SK-N-MC (cell line): ENCODE results near the gene PLCXD1.
"Not testable (repeated sequence)": the region's sequence is repeated elsewhere in the genome, so short reads cannot be mapped to it uniquely, and the experiment has no call there.

ENCODE experiments used
- DNase-seq: peaks from one replicate; pipeline ENCODE4 v3.0.0-alpha.2; 2011; ENCODE audit warnings: low read depth, low spot score
- H3K27ac ChIP-seq: fragments of 200-600 bp; sonication (generic); 2 replicates; pipeline ENCODE4 v1.5.1; 2016; ENCODE audit warnings: mixed run types
- H3K36me3 ChIP-seq: fragments of 200-600 bp; sonication (generic); 2 replicates; pipeline ENCODE4 v1.6.1; 2017; ENCODE audit warnings: antibody characterized with exemption, low read length, mixed read lengths; ENCODE audit not compliant: insufficient read depth
- H3K4me3 ChIP-seq: fragments of 200-600 bp; sonication (generic); 2 replicates; pipeline ENCODE4 v1.5.1; 2016
- H3K9ac ChIP-seq: fragments of 200-600 bp; sonication (generic); 2 replicates; pipeline ENCODE4 v1.8.0; 2017; ENCODE audit warnings: mixed run types, mixed read lengths; ENCODE audit not compliant: insufficient read length
- H3K9me3 ChIP-seq: fragments of 200-600 bp; sonication (generic); 2 replicates; pipeline ENCODE4 v1.6.1; 2017; ENCODE audit warnings: low read depth, mild to moderate bottlenecking, antibody characterized with exemption, low read length, moderate library complexity, mixed read lengths
- EZH2 ChIP-seq: fragments of 200-600 bp; sonication (generic); IDR thresholded peaks from one replicate; pipeline ENCODE4 v1.6.1; 2017; ENCODE audit warnings: antibody characterized with exemption
- FOXP2 ChIP-seq: optimal IDR thresholded peaks from 2 replicates; pipeline ENCODE3; 2011; ENCODE audit warnings: mild to moderate bottlenecking, moderate library complexity; ENCODE audit not compliant: insufficient read depth; ENCODE audit errors: extremely low read length, control extremely low read depth
- POLR2AphosphoS5 ChIP-seq: IDR thresholded peaks from 2 replicates; pipeline ENCODE4 v1.6.1; 2012; ENCODE audit warnings: mild to moderate bottlenecking, low read depth, low read length, borderline replicate concordance

Gene PLCXD1

GRCh38 chrX:348461-349117 lies 67.4 kb downstream of the PLCXD1 start:
- TF ChIP-seq FOXP2: no peak
- no peak for TF ChIP-seq POLR2AphosphoS5
- no peak for TF ChIP-seq EZH2
- Histone ChIP-seq H3K9ac (no peak overlapping the region), H3K4me3 (no peak overlapping the region), H3K27ac (no peak overlapping the region), H3K36me3 (no peaks in the 10 kb centered on the region; the same call in 1 of the 2 replicates), H3K9me3 (no peaks in the 10 kb centered on the region)
- DNase-seq: no peak

GRCh38 chrX:349196-349595 lies 68.0 kb downstream of the PLCXD1 start:
- H3K27ac ChIP-seq: no peak overlapping the region
- no peak overlapping the region for H3K9ac ChIP-seq
- DNase-seq: no peak
- H3K36me3 ChIP-seq: no peaks in the 10 kb centered on the region; the same call in 1 of the 2 replicates
- H3K9me3 ChIP-seq: no peaks in the 10 kb centered on the region
- no peak overlapping the region for H3K4me3 ChIP-seq
- TF ChIP-seq FOXP2 (no peak), POLR2AphosphoS5 (no peak), EZH2 (no peak)

DNA sequence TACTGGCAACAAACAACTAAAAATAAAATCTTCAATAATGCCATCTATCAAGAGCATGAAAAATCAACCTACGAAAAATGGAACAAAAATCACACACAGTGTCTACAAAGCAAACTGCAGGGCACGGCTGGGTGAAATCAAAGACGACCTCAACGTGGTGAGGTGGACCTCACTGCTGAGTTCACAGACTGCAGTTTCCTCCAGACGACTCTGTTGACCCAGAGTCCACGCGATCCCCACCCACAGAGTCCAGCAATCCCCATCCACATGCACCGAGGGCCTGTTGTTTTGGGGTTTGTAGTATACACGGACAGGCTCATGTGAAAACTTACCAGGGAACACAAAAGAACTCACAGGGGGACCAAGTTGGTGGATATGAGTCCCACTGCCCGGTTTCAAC lies 68.5 kb downstream of the PLCXD1 start:
- no peak overlapping the region for H3K27ac ChIP-seq
- H3K9ac ChIP-seq: no peak overlapping the region
- H3K9me3 ChIP-seq: no peaks in the 10 kb centered on the region
- no peak for DNase-seq
- H3K4me3 ChIP-seq: no peak overlapping the region
- H3K36me3 ChIP-seq: no peaks in the 10 kb centered on the region; the same call in 1 of the 2 replicates
- no peak for TF ChIP-seq FOXP2
- no peak for TF ChIP-seq POLR2AphosphoS5
- no peak for TF ChIP-seq EZH2

DNA sequence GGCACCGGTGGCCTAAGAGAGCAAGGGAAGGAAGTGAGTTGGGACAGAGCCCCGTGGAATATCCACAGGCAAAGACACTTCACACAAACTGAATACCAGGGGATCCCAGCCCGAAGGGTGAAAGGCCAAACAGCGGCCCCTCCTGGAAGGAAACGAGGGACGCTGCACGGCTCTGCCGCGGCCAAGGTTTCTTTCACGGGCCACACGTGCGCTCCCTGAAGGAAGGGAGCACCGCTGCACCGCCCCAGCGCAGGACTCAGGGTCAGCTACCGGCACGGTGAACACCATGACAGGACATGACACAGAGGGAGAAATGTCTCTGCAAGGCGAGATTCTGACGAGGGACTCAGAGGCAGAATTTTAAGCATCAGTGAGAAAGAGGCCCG lies 69.0 kb downstream of the PLCXD1 start:
- no peak for DNase-seq

GRCh38 chrX:350534-351323 lies 69.5 kb downstream of the PLCXD1 start:
- no peak overlapping the region for H3K9ac ChIP-seq
- H3K36me3 ChIP-seq: no peaks in the 10 kb centered on the region; the same call in 1 of the 2 replicates
- no peak overlapping the region for H3K4me3 ChIP-seq
- H3K27ac ChIP-seq: no peak overlapping the region
- no peak for DNase-seq
- no peaks in the 10 kb centered on the region for H3K9me3 ChIP-seq
- TF ChIP-seq EZH2 (no peak), FOXP2 (no peak), POLR2AphosphoS5 (no peak)

More for the DNA sequence above, 69.0 kb downstream of the PLCXD1 start:
- Histone ChIP-seq H3K4me3 (no peak overlapping the region), H3K9me3 (no peaks in the 10 kb centered on the region), H3K9ac (no peak overlapping the region), H3K36me3 (no peaks in the 10 kb centered on the region; the same call in 1 of the 2 replicates), H3K27ac (no peak overlapping the region)
- TF ChIP-seq POLR2AphosphoS5: no peak
- no peak for TF ChIP-seq FOXP2
- TF ChIP-seq EZH2: no peak

DNA sequence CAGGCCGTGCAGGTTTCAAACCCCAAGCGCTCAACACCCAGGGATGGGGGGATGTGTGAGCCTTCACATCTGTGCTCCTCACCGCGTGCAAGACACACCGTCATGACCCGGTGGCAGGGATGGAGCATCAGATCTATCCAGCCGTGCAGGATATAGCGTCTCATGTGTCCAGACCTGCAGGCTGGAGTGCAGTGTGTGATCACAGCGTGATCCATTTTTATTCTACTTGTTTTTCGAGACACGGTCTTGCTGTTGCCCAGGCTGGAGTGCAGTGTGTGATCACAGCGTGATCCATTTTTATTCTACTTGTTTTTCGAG lies 70.1 kb downstream of the PLCXD1 start:
- H3K9me3 ChIP-seq, H3K27ac ChIP-seq, H3K4me3 ChIP-seq, DNase-seq, H3K36me3 ChIP-seq, H3K9ac ChIP-seq: not testable (repeated sequence)

GRCh38 chrX:351736-352135 lies 70.6 kb downstream of the PLCXD1 start:
- Histone ChIP-seq H3K36me3 (no peaks in the 10 kb centered on the region; the same call in 1 of the 2 replicates), H3K4me3 (no peak overlapping the region), H3K9me3 (no peaks in the 10 kb centered on the region), H3K9ac (no peak overlapping the region), H3K27ac (no peak overlapping the region)
- TF ChIP-seq POLR2AphosphoS5: no peak
- no peak for TF ChIP-seq FOXP2
- no peak for TF ChIP-seq EZH2
- DNase-seq: no peak

GRCh38 chrX:352181-352580 lies 71.0 kb downstream of the PLCXD1 start:
- Histone ChIP-seq H3K9me3 (no peaks in the 10 kb centered on the region), H3K27ac (no peak overlapping the region), H3K4me3 (no peak overlapping the region), H3K36me3 (no peaks in the 10 kb centered on the region), H3K9ac (no peak overlapping the region)
- no peak for DNase-seq
- TF ChIP-seq FOXP2: no peak
- TF ChIP-seq EZH2: no peak
- no peak for TF ChIP-seq POLR2AphosphoS5

DNA sequence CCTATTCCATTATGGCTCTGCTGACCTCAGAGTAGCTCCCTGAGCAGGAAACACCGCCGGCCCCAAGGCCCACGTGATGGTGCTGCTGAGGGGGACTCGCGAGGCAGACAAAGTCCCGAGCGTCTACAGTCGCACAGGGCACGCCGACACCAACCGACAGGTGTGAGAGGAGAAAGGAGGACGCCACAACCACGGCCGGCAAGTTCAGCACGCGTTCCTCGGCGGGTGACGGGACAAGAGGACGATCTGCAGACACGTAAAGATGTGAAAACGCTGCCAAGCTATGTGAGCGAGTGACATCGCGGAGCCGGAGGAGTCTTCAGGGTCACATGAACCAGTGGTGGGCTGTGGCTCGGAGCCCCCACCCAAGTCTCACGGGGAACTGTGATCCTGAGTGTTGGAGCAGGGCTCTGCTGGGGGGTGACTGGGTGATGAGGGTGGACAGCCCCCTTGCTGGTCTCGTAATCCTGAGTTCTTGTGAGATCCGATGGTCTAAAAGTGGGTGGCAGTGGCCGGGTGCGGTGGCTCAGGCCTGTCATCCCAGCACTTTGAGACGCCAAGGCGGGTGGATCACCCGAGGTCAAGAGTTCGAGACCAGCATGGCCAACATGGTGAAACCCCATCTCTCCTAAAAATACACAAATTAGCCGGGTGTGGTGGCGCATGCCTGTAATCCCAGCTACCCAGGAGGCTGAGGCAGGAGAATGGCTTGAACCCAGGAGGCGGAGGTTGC lies 71.6 kb downstream of the PLCXD1 start:
- Histone ChIP-seq H3K4me3 (no peak overlapping the region), H3K9ac (no peak overlapping the region), H3K27ac (no peak overlapping the region), H3K9me3 (no peaks in the 10 kb centered on the region), H3K36me3 (no peaks in the 10 kb centered on the region)
- DNase-seq: no peak
- TF ChIP-seq POLR2AphosphoS5 (no peak), EZH2 (no peak), FOXP2 (no peak)
